A673 (cell line): ENCODE data around the gene BIRC5. TPM values are rescaled to one million over a fixed set of nuclear protein-coding genes. Genes with fewer than 3 reads are reported as not detected.
A peak's percentile ranks its signal among the peaks of the same experiment; 100 is the strongest.

Experiments used
- BruUV-seq: library from RNA; stranded (reverse); fragments of 400-500 nt; replicated peaks from 2 replicates; lab custom pipeline; 2021; lab: Mats Ljungman, UMichigan
- CTCF ChIA-PET: fragments of 300-600 bp; sonication (Branson Sonifier 250); formaldehyde crosslinking; loops from one replicate; lab custom pipeline; 2022; ENCODE audit warnings: antibody characterized with exemption; lab: Charles Lee
- POLR2A ChIA-PET: fragments of 300-600 bp; sonication (Branson Sonifier 250); formaldehyde crosslinking; loops from one replicate; lab custom pipeline; 2022; ENCODE audit warnings: antibody characterized with exemption; ENCODE audit not compliant: low non-redundant PET; lab: Charles Lee
- DNase-seq: peaks from one replicate; pipeline ENCODE4 v3.0.0-alpha.2; 2015; ENCODE audit warnings: low spot score
- H3K27ac ChIP-seq: fragments of 200-600 bp; sonication (generic); 2 replicates; pipeline ENCODE4 v1.5.1; 2016; ENCODE audit warnings: mixed run types, low read depth, mild to moderate bottlenecking, mixed read lengths, antibody characterized with exemption, low read length; ENCODE audit not compliant: poor library complexity, severe bottlenecking
- H3K27me3 ChIP-seq: fragments of 200-600 bp; sonication (generic); replicated peaks from 2 replicates; pipeline ENCODE4 v1.6.1; 2017; ENCODE audit warnings: mixed run types, low read depth, mild to moderate bottlenecking, mixed read lengths, antibody characterized with exemption, low read length; ENCODE audit not compliant: insufficient read depth, poor library complexity
- H3K36me3 ChIP-seq: fragments of 200-600 bp; sonication (generic); 2 replicates; pipeline ENCODE4 v1.6.1; 2016; ENCODE audit warnings: mixed run types, mild to moderate bottlenecking, mixed read lengths, antibody characterized with exemption, low read length; ENCODE audit not compliant: insufficient read depth, poor library complexity, severe bottlenecking
- H3K4me1 ChIP-seq: fragments of 200-600 bp; sonication (generic); 2 replicates; pipeline ENCODE4 v1.6.1; 2017; ENCODE audit warnings: mixed run types, mild to moderate bottlenecking, mixed read lengths, antibody characterized with exemption, low read length; ENCODE audit not compliant: insufficient read depth, poor library complexity, severe bottlenecking
- H3K4me3 ChIP-seq: fragments of 200-600 bp; sonication (generic); 2 replicates; pipeline ENCODE4 v1.5.1; 2016; ENCODE audit warnings: low read depth, mixed run types, mild to moderate bottlenecking, mixed read lengths, low read length; ENCODE audit not compliant: poor library complexity, severe bottlenecking
- H3K9me3 ChIP-seq: fragments of 200-600 bp; sonication (generic); 2 replicates; pipeline ENCODE4 v1.6.1; 2016; ENCODE audit warnings: mixed run types, low read depth, mild to moderate bottlenecking, mixed read lengths, antibody characterized with exemption, low read length; ENCODE audit not compliant: poor library complexity, severe bottlenecking
- CTCF ChIP-seq: fragments of 300-800, 200-600 bp; sonication (generic); conservative IDR thresholded peaks from 2 replicates; pipeline ENCODE4 v1.5.1; 2017; ENCODE audit warnings: low read depth, mild to moderate bottlenecking, antibody characterized with exemption, low read length, moderate library complexity, mixed read lengths
- EZH2 ChIP-seq: fragments of 200-600 bp; sonication (generic); IDR thresholded peaks from 2 replicates; pipeline ENCODE4 v1.6.1; 2017; ENCODE audit warnings: borderline replicate concordance, low read depth, mild to moderate bottlenecking, mixed read lengths, antibody characterized with exemption, low read length; ENCODE audit not compliant: poor library complexity, severe bottlenecking
- intact Hi-C: fragments of 100-400 bp; cut with micrococcal nuclease; formaldehyde crosslinking; loops from one replicate; pipeline ENCODE4 v1.10.0; 2022; ENCODE audit not compliant: unreplicated experiment
- total RNA-seq: library from RNA; stranded (reverse); gene quantifications from 2 replicates; pipeline ENCODE4 v1.2.3, GENCODE V29; 2021

BIRC5 gene
- total RNA-seq, 1 experiment from 2014 or later, result 158 TPM

- DNase-seq, result peak; percentile 91
- Histone ChIP-seq H3K9me3 (no peaks in the 10 kb centered on the region), H3K36me3 (no peaks in the 10 kb centered on the region), H3K27ac (no peak overlapping the region), H3K4me1 (no peaks in the 10 kb centered on the region), H3K4me3 (no peak overlapping the region), H3K27me3 (no peaks in the 10 kb centered on the region)
- ChIA-PET CTCF (interaction anchor here (0.6 to 2.1 kb wide), 9 partner anchors 8 to 720 kb away, joined by 3 to 7 read pairs (median 3); no protein-coding TSS in a partner anchor), POLR2A (interaction anchor here (0.6 kb wide), 1 partner anchor 28 kb away, joined by 13 read pairs; no protein-coding TSS in a partner anchor)
- no peak for TF ChIP-seq EZH2
- peak; percentile 100 for TF ChIP-seq CTCF
- intact Hi-C loops, result loop anchor here (2.0 to 5.0 kb wide), 2 partner anchors 138 to 171 kb away; no protein-coding TSS in a partner anchor
- no TSS peak for BruUV-seq
Measured at GRCh38 chr17:78250891-78251772, 37.1 kb downstream of the BIRC5 start.

GRCh38 chr17:78251773-78252103 lies 37.7 kb downstream of the BIRC5 start:
- intact Hi-C loops, result loop anchor here (2.0 to 5.0 kb wide), 2 partner anchors 139 to 171 kb away; no protein-coding TSS in a partner anchor
- no peak overlapping the region for H3K27ac ChIP-seq
- H3K36me3 ChIP-seq, result no peaks in the 10 kb centered on the region
- H3K4me3 ChIP-seq, result no peak overlapping the region
- CTCF ChIA-PET, result interaction anchor here (0.6 to 2.1 kb wide), 7 partner anchors 17 to 719 kb away, joined by 3 to 7 read pairs (median 4); no protein-coding TSS in a partner anchor
- POLR2A ChIA-PET, result interaction anchor here (0.6 kb wide), 1 partner anchor 28 kb away, joined by 13 read pairs; no protein-coding TSS in a partner anchor
- H3K27me3 ChIP-seq, result no peaks in the 10 kb centered on the region
- no peak for DNase-seq
- no TSS peak for BruUV-seq
- TF ChIP-seq EZH2 (no peak), CTCF (no peak)
- no peaks in the 10 kb centered on the region for H3K4me1 ChIP-seq
- H3K9me3 ChIP-seq, result no peaks in the 10 kb centered on the region

GRCh38 chr17:78252111-78252634 lies 38.1 kb downstream of the BIRC5 start:
- no peak for DNase-seq
- no TSS peak for BruUV-seq
- ChIA-PET CTCF (interaction anchor here (0.6 to 2.0 kb wide), 2 partner anchors 16 to 233 kb away, joined by 3 to 5 read pairs; no protein-coding TSS in a partner anchor), POLR2A (no interaction called here)
- no peaks in the 10 kb centered on the region for H3K36me3 ChIP-seq
- TF ChIP-seq CTCF, result no peak
- no peak for TF ChIP-seq EZH2
- no peaks in the 10 kb centered on the region for H3K4me1 ChIP-seq
- no peaks in the 10 kb centered on the region for H3K9me3 ChIP-seq
- no peak overlapping the region for H3K4me3 ChIP-seq
- H3K27me3 ChIP-seq, result no peaks in the 10 kb centered on the region
- intact Hi-C loops, result loop anchor here (5.0 kb wide), 1 partner anchor 170 kb away; no protein-coding TSS in a partner anchor
- H3K27ac ChIP-seq, result no peak overlapping the region
